Tibial nerve (tissue), 3 donors: ENCODE results near the gene MELTF.

Experiments used
- POLR2A ChIP-seq, 2 donors: fragments of 450-650 bp; IDR thresholded peaks; one replicate each; pipeline ENCODE4 v1.6.1; 2017; ENCODE audit warnings: antibody characterized with exemption in 2 of 2, mild to moderate bottlenecking in 2 of 2, moderate library complexity in 2 of 2
- TF ChIP-seq, protein P1 (sequence below), 5 experiments: fragments of 200-600 bp in 3 of 5; fragments of 450-650 bp in 2 of 5; sonication (generic) in 3 of 5; IDR thresholded peaks; one replicate each; pipeline ENCODE4 v1.5.1; 2016 to 2019; ENCODE audit warnings: antibody characterized with exemption in 5 of 5, mild to moderate bottlenecking in 3 of 5, moderate library complexity in 2 of 5

DNA sequence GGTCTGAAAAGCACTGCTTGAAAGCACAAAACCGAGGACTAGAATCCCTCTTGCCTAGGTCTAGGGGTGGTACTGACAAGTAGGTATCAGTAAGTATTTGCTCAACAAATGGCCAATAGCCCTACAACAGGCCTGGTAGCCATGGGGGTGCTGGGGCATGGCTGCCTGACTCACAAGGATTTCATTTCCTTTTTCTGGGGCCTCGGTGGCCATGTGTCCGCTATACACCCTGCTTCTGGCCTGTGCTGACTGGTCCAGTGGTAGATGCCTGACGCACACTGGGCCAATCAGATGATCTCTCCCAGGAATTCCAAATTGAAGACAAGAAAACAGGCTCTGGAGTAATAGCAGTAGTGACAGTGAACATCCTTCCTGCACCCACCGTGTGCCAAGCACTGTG, 29.4 kb downstream of the MELTF start:
- no peak for TF ChIP-seq POLR2A (IDR thresholded peaks at IDR 0.05)
- TF ChIP-seq, protein P1, sequence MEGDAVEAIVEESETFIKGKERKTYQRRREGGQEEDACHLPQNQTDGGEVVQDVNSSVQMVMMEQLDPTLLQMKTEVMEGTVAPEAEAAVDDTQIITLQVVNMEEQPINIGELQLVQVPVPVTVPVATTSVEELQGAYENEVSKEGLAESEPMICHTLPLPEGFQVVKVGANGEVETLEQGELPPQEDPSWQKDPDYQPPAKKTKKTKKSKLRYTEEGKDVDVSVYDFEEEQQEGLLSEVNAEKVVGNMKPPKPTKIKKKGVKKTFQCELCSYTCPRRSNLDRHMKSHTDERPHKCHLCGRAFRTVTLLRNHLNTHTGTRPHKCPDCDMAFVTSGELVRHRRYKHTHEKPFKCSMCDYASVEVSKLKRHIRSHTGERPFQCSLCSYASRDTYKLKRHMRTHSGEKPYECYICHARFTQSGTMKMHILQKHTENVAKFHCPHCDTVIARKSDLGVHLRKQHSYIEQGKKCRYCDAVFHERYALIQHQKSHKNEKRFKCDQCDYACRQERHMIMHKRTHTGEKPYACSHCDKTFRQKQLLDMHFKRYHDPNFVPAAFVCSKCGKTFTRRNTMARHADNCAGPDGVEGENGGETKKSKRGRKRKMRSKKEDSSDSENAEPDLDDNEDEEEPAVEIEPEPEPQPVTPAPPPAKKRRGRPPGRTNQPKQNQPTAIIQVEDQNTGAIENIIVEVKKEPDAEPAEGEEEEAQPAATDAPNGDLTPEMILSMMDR (IDR thresholded peaks at IDR 0.05): no peak
